Stromal cell of bone marrow (primary cell): ENCODE results near the gene ARHGEF4.
A peak's percentile ranks its signal among the peaks of the same experiment; 100 is the strongest.

Source experiments
- DNase-seq: peaks from one replicate; pipeline ENCODE4 v3.0.0-alpha.2; 2012; ENCODE audit warnings: low read depth

ARHGEF4 gene

GRCh38 chr2:130819608-130820278 lies 17.0 kb upstream of the ARHGEF4 start:
- DNase-seq, result no peak

- peak; percentile 12 for DNase-seq
These were observed 16.3 kb upstream of the ARHGEF4 start for GRCh38 chr2:130820279-130820861.

GRCh38 chr2:130821867-130822266 lies 14.8 kb upstream of the ARHGEF4 start:
- no peak for DNase-seq

GRCh38 chr2:130822766-130823165 lies 13.9 kb upstream of the ARHGEF4 start:
- DNase-seq, result no peak

GRCh38 chr2:130823171-130823885 lies 13.4 kb upstream of the ARHGEF4 start:
- DNase-seq, result no peak

GRCh38 chr2:130823886-130824491 lies 12.7 kb upstream of the ARHGEF4 start:
- no peak for DNase-seq

- peak; percentile 91 for DNase-seq
These were observed 12.1 kb upstream of the ARHGEF4 start for GRCh38 chr2:130824492-130825061.

- no peak for DNase-seq
These were observed 11.3 kb upstream of the ARHGEF4 start for GRCh38 chr2:130825231-130825965.

GRCh38 chr2:130825966-130826253 lies 10.8 kb upstream of the ARHGEF4 start:
- DNase-seq, result no peak

GRCh38 chr2:130826419-130826818 lies 10.3 kb upstream of the ARHGEF4 start:
- DNase-seq, result no peak

GRCh38 chr2:130826821-130827501 lies 9.8 kb upstream of the ARHGEF4 start:
- no peak for DNase-seq

GRCh38 chr2:130827502-130828251 lies 9.0 kb upstream of the ARHGEF4 start:
- peak; percentile 70 for DNase-seq

GRCh38 chr2:130828461-130828860 lies 8.3 kb upstream of the ARHGEF4 start:
- no peak for DNase-seq

- no peak for DNase-seq
These were observed 7.7 kb upstream of the ARHGEF4 start for GRCh38 chr2:130829015-130829414.

- DNase-seq, result no peak
These were observed 6.2 kb upstream of the ARHGEF4 start for GRCh38 chr2:130830538-130830937.

GRCh38 chr2:130831356-130831755 lies 5.4 kb upstream of the ARHGEF4 start:
- no peak for DNase-seq

GRCh38 chr2:130832296-130832940 lies 4.3 kb upstream of the ARHGEF4 start:
- no peak for DNase-seq

- DNase-seq, result no peak
These were observed 2.4 kb upstream of the ARHGEF4 start for GRCh38 chr2:130834091-130834930.
